ENCODE measurements around the gene PFKFB2.

GRCh38 chr1:207109004-207109403 is 55.9 kb downstream of the PFKFB2 start:
- TF ChIP-seq POLR2AphosphoS5 (IDR thresholded peaks at IDR 0.05), result no peak
- no peak for TF ChIP-seq CTCF (IDR thresholded peaks at IDR 0.05)

All from upper lobe of left lung (tissue), 4 donors.